PC-9 (cell line): ENCODE measurements around the gene ATP1A3. TPM values are rescaled to one million over a fixed set of nuclear protein-coding genes. Genes with fewer than 3 reads are reported as not detected.

ENCODE experiments used
- BruUV-seq: library from RNA; stranded (reverse); fragments of 400-500 nt; replicated peaks from 2 replicates; lab custom pipeline; 2021; lab: Mats Ljungman, UMichigan
- CTCF ChIA-PET: fragments of 300-600 bp; sonication (Branson Sonifier 250); formaldehyde crosslinking; loops from one replicate; lab custom pipeline; 2022; ENCODE audit warnings: antibody characterized with exemption; lab: Charles Lee
- POLR2A ChIA-PET: fragments of 300-600 bp; sonication (Branson Sonifier 250); formaldehyde crosslinking; loops from one replicate; lab custom pipeline; 2022; ENCODE audit warnings: antibody characterized with exemption; ENCODE audit not compliant: unreplicated experiment; lab: Charles Lee
- DNase-seq, 2 experiments: peaks; one replicate each; pipeline versions ENCODE4 v3.0.0 to v3.0.0-alpha.2; 2015 to 2022; ENCODE audit warnings: mixed read lengths in 1 of 2
- H2AFZ ChIP-seq: fragments of 200-600 bp; sonication (generic); 2 replicates; pipeline ENCODE4 v1.8.1; 2017; ENCODE audit warnings: antibody characterized with exemption
- H3F3A ChIP-seq: fragments of 200-600 bp; sonication (generic); 2 replicates; pipeline ENCODE4 v1.8.1; 2017; ENCODE audit warnings: antibody characterized with exemption, mild to moderate bottlenecking, low read depth; ENCODE audit not compliant: insufficient read depth
- H3K27ac ChIP-seq: fragments of 200-600 bp; sonication (generic); 2 replicates; pipeline ENCODE4 v1.6.1; 2016; ENCODE audit warnings: mixed run types
- H3K27me3 ChIP-seq: fragments of 200-600 bp; sonication (generic); 2 replicates; pipeline ENCODE4 v1.6.1; 2016; ENCODE audit warnings: low read depth, mixed run types; ENCODE audit not compliant: insufficient read depth
- H3K36me3 ChIP-seq: fragments of 200-600 bp; sonication (generic); 2 replicates; pipeline ENCODE4 v1.6.1; 2016; ENCODE audit warnings: low read depth, mixed run types
- H3K4me1 ChIP-seq: fragments of 200-600 bp; sonication (generic); replicated peaks from 2 replicates; pipeline ENCODE4 v1.6.1; 2016; ENCODE audit warnings: mixed run types; ENCODE audit not compliant: insufficient read depth
- H3K4me2 ChIP-seq: fragments of 200-600 bp; sonication (generic); 2 replicates; pipeline ENCODE4 v1.6.1; 2017; ENCODE audit warnings: mixed run types
- H3K4me3 ChIP-seq: fragments of 200-600 bp; sonication (generic); 2 replicates; pipeline ENCODE4 v1.6.1; 2016; ENCODE audit warnings: mixed run types
- H3K79me2 ChIP-seq: fragments of 200-600 bp; sonication (generic); 2 replicates; pipeline ENCODE4 v1.6.1; 2017; ENCODE audit warnings: low read depth, mixed run types
- H3K9me2 ChIP-seq: fragments of 200-600 bp; sonication (generic); 2 replicates; pipeline ENCODE4 v1.8.1; 2017; ENCODE audit warnings: mild to moderate bottlenecking; ENCODE audit not compliant: insufficient read depth
- H3K9me3 ChIP-seq: fragments of 200-600 bp; sonication (generic); 2 replicates; pipeline ENCODE4 v1.8.1; 2016; ENCODE audit warnings: low read depth; ENCODE audit not compliant: insufficient read depth
- H4K20me1 ChIP-seq: fragments of 200-600 bp; sonication (generic); 2 replicates; pipeline ENCODE4 v1.8.1; 2017; ENCODE audit not compliant: insufficient read depth
- CTCF ChIP-seq: fragments of 200-600 bp; sonication (generic); conservative IDR thresholded peaks from 2 replicates; pipeline ENCODE4 v1.6.1; 2017; ENCODE audit warnings: mixed run types, antibody characterized with exemption, mild to moderate bottlenecking, moderate library complexity
- EZH2 ChIP-seq: fragments of 200-600 bp; sonication (generic); IDR thresholded peaks from 2 replicates; pipeline ENCODE4 v1.8.0; 2017; ENCODE audit warnings: antibody characterized with exemption, low read depth
- intact Hi-C: fragments of 100-400 bp; cut with micrococcal nuclease; formaldehyde crosslinking; loops from one replicate; pipeline ENCODE4 v1.10.0; 2022; ENCODE audit not compliant: unreplicated experiment
- total RNA-seq: library from RNA; stranded (reverse); gene quantifications from 2 replicates; pipeline ENCODE4 v1.2.3, GENCODE V29; 2021

Gene ATP1A3
- total RNA-seq, 1 experiment from 2014 or later = not detected

- no peaks in the 10 kb centered on the region for H3K9me3 ChIP-seq
- no peaks in the 10 kb centered on the region for H3K79me2 ChIP-seq
- intact Hi-C loops = no loop called here
- DNase-seq = no peak
- TF ChIP-seq CTCF = no peak
- no peak for TF ChIP-seq EZH2
- peaks cover 77% of the 10 kb centered on the region for H3K27me3 ChIP-seq
- no peaks in the 10 kb centered on the region for H3K36me3 ChIP-seq
- no peak overlapping the region for H3K4me3 ChIP-seq
- CTCF ChIA-PET = no interaction called here
- H4K20me1 ChIP-seq = no peaks in the 10 kb centered on the region
- H3K4me2 ChIP-seq = no peak overlapping the region
- no peak overlapping the region for H3K27ac ChIP-seq
- peaks cover 11% of the 10 kb centered on the region; the same call in 1 of the 2 replicates for H3F3A ChIP-seq
- POLR2A ChIA-PET = no interaction called here
- no peak overlapping the region for H2AFZ ChIP-seq
- H3K4me1 ChIP-seq = peaks cover 9% of the 10 kb centered on the region; the same call in 1 of the 2 replicates
- H3K9me2 ChIP-seq = no peaks in the 10 kb centered on the region
- BruUV-seq = no TSS peak
Measured at GRCh38 chr19:41926028-41926762, 67.8 kb downstream of the ATP1A3 start.

GRCh38 chr19:41925208-41926003 lies 68.6 kb downstream of the ATP1A3 start:
- ChIA-PET POLR2A (no interaction called here), CTCF (no interaction called here)
- no TSS peak for BruUV-seq
- intact Hi-C loops = no loop called here
- Histone ChIP-seq H2AFZ (no peak overlapping the region), H3K9me2 (no peaks in the 10 kb centered on the region), H3K4me1 (peaks cover 9% of the 10 kb centered on the region; the same call in 1 of the 2 replicates), H3K79me2 (no peaks in the 10 kb centered on the region), H3K9me3 (no peaks in the 10 kb centered on the region), H3K27ac (no peak overlapping the region), H3F3A (peaks cover 13% of the 10 kb centered on the region; the same call in 1 of the 2 replicates), H3K27me3 (peaks cover 79% of the 10 kb centered on the region), H3K4me2 (no peak overlapping the region), H3K4me3 (no peak overlapping the region), H3K36me3 (no peaks in the 10 kb centered on the region), H4K20me1 (no peaks in the 10 kb centered on the region)
- no peak for TF ChIP-seq CTCF
- no peak for TF ChIP-seq EZH2
- DNase-seq = no peak

- TF ChIP-seq EZH2 (no peak), CTCF (no peak)
- no peak overlapping the region for H3K4me3 ChIP-seq
- ChIA-PET POLR2A (no interaction called here), CTCF (no interaction called here)
- no peaks in the 10 kb centered on the region for H4K20me1 ChIP-seq
- no peaks in the 10 kb centered on the region for H3K79me2 ChIP-seq
- H2AFZ ChIP-seq = no peak overlapping the region
- peaks cover 22% of the 10 kb centered on the region; the same call in 1 of the 2 replicates for H3F3A ChIP-seq
- H3K9me3 ChIP-seq = no peaks in the 10 kb centered on the region
- peaks cover 9% of the 10 kb centered on the region; the same call in 1 of the 2 replicates for H3K4me1 ChIP-seq
- intact Hi-C loops = no loop called here
- no peak for DNase-seq
- H3K27me3 ChIP-seq = peaks cover 72% of the 10 kb centered on the region
- no TSS peak for BruUV-seq
- no peaks in the 10 kb centered on the region for H3K36me3 ChIP-seq
- H3K27ac ChIP-seq = no peak overlapping the region
- H3K4me2 ChIP-seq = no peak overlapping the region
- H3K9me2 ChIP-seq = no peaks in the 10 kb centered on the region
Measured at GRCh38 chr19:41924151-41925145, 69.6 kb downstream of the ATP1A3 start.
